Stimulated activated CD4-positive, alpha-beta T cell treated with anti-CD3 and anti-CD28 coated beads, TNF-alpha, amount 100 ng/mL, for 4 hours (primary cell): ENCODE data around the gene CD46.
A peak's percentile ranks its signal among the peaks of the same experiment; 100 is the strongest.
"Not testable (repeated sequence)": the region's sequence is repeated elsewhere in the genome, so short reads cannot be mapped to it uniquely, and the experiment has no call there.

Experiments
- DNase-seq, 3 experiments: peaks; one replicate each; pipeline ENCODE4 v3.0.0-alpha.2; 2020; ENCODE audit warnings: low read depth in 3 of 3

CD46 gene

DNA sequence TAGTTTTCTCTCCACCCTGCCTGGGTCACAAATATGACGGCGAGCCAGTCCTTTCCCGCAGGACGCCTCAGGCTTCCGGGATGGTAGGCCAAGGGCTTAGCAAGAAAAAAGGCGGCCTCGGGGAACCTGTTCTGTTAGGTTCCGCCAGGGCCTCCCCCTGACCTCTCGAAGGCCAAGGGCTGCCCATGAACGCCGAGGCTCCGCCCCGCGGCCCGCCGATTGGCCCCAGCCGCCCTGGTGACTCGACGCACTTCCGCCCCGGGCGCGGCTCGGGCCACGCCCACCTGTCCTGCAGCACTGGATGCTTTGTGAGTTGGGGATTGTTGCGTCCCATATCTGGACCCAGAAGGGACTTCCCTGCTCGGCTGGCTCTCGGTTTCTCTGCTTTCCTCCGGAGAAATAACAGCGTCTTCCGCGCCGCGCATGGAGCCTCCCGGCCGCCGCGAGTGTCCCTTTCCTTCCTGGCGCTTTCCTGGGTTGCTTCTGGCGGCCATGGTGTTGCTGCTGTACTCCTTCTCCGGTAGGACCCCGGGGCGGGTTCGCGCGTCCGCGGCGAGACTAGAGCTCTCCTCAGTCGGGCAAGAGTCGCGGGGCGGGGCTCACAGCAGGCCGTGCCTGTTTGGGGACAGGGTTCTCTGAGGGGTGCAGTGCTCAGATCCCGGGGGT is at the start of gene CD46:
CD46 (plus strand) TSS at position 265 of the 666 bp plus-strand sequence; CDS start at position 424, 159 bp downstream.
- peak; percentile 80 to 85 (median 85) for DNase-seq

DNA sequence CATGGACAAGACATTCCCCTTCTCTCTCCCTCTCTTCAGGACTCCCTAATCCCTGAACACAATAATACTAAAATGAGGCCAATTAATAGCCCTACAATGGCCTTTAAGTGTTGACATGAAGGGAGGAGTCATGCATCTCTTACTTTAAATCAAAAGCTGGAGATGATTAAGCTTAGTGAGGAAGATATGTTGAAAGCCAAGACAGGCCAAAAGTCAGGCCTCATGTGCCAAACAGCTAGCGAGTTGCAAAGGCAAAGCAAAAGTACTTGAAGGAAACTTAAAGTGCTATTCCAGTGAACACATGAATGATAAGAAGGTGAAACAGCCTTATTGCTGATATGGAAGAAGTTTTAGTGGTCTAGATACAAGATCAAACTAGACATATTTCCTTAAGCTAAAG is 49.5 kb upstream of the CD46 start:
- DNase-seq = no peak

DNA sequence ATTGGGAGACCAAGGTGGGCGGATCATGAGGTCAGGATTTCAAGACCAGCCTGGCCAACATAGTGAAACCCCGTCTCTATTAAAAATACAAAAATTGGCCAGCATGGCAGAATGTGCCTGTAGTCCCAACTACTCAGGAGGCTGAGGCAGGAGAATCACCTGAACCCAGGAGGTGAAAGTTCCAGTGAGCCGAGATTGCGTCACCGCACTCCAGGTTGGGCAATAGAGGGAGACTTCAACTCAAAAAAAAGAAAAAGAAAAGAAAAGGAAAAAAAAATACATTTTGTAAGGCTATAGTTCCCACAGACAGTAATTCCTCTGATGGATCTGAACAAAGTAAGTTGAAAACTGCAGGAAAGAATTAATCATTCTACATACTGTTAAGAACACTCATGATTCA is 48.1 kb upstream of the CD46 start:
- DNase-seq = no peak

DNA sequence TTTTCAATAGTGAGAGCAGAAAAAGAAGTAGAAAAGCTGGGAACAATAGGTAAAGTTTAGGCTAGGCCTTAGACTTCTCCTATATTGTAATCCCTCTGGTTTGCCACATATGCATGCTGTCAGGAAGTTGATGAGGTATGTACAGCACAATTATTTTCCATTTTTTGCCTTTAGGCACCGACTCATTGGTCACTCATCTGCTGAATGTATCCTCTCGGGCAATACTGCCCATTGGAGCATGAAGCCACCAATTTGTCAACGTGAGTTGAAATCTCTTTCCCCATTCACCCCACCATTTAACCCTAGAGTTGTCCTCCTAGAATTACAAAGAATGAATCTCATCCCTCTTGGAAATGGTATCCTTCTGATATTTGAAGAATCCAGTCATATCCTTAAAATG is 43.9 kb upstream of the CD46 start:
- DNase-seq = not testable (repeated sequence)

DNA sequence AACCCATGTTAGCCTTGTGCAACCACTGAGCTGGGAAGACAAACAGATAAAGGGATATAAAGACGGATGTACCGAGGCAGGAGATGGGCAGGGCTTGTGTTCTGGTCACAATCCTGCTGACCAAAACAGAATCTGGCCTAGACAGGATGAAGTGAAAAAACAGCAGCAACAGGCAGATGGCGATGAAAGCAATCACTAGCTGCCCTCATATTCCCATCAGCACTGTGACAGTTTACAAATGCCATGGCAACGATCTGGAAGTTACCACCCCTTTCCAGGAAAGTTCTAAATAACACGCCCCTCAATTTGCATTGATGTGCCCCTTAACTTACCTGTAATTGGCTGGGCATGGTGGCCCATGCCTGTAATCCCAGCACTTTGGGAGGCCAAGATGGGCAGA is 40.6 kb upstream of the CD46 start:
- DNase-seq = no peak

DNA sequence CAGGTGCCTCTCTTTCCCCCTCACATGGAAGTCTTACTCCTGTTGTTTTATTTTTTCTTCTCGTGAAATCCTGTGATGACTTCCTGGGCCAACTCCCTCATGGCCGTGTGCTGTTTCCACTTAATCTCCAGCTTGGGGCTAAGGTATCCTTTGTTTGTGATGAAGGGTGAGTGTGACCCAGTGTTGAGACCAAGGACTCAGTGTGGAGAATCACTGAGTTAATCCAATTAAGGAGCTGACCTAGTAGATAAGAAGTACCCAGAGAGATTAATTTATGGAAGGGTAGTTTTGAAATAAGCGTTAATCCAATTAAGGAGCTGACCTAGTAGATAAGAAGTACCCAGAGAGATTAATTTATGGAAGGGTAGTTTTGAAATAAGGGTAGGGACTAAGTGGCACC is 39.2 kb upstream of the CD46 start:
- DNase-seq = not testable (repeated sequence)

DNA sequence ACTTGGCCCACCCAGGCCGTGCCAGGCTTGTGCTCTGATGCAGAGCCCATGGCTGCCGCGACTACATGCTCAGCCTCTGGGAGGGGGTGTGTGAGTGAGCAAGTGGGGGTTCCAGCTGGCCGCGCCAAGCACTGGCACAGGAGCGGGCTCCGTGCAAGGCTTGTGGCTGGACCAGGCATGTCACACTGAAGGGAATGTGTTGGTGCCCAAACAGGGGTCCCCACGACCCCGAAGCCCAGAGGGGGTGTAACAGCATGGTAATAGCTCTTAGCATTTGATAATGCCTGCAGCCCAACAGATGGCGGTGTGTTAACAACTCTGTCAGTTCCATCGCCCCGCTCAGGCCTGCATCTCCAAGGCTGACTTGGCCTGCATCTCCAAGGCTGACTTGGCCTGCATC is 38.3 kb upstream of the CD46 start:
- no peak for DNase-seq

DNA sequence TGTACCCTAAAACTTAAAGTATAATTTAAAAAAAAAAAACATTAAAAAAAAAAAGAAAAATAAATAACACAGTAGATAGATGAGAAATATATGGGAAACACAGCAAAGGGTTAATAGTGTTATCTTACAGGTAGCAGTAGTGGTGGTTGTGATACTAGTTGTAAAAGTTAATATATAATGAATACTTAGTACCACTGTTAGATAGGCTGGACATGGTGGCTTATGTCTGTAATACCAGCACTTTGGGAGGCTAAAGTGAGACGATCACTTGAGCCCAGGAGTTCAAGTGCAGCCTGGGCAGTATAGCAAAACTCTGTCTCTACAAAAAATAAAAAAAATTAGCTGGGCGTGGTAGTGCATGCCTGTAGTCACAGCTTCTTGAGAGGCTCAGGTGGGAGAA is 32.6 kb upstream of the CD46 start:
- no peak for DNase-seq

DNA sequence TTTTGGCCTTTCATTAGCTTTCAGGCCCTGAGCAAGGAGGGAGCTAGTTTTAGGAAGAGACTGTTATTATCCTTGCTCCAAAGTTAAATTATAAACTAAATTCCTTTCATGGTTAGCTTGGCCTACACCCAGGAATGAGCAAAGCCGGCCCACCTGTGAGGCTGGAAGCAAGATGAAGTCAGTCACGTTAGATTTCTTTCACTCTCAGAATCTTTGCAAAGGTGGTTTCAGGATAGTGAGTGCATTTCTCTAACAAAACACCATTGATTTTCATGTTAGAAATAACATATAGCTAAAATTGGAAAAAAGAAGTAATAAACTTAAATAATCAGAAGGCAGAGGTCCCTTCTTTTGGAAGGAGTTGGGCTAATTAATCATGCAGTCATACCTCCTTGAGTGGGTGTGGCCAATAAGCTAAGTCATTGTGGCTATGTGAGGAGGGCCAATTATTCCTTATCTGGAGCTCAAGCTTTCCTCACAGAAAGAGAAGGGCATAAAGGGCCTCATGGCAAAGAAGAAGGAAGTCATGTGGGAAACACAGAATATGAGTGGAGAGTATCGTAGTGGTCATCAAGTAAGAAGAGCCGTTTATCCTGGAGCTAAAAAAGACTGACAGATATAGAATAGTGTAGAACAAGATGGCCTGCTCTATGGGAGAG is 23.5 kb upstream of the CD46 start:
- not testable (repeated sequence) for DNase-seq

DNA sequence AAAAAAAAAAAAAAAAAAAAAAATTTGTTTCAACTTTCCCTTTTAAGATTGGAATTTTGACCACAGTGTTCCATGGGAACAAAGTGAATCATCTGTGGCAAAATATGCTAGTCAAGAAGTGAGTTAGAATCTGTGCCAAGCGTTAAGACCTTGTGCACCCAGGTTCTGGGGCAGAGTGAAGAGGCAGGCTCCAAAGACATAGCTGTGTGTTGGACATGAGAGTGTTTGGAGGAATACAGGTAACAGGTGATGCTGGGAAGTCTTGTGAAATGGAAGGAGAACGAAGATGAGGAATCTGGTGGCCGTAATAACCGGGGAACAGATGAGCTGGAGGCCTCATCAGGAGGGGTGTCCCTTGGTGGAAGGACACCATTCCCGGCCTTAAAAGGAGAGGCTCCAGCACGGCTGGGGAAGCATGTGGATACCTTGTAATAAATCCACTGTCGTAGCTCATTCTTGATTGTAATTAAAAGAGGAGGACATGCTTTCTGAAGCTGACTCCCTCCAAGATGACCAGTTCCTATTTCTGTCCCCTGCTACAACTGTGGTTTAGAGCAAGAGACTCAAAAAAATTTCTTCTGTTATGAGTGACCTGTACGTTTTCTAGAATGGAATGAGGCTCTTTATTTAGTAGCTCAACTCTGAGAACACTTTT is 14.2 kb upstream of the CD46 start:
- DNase-seq = not testable (repeated sequence)

DNA sequence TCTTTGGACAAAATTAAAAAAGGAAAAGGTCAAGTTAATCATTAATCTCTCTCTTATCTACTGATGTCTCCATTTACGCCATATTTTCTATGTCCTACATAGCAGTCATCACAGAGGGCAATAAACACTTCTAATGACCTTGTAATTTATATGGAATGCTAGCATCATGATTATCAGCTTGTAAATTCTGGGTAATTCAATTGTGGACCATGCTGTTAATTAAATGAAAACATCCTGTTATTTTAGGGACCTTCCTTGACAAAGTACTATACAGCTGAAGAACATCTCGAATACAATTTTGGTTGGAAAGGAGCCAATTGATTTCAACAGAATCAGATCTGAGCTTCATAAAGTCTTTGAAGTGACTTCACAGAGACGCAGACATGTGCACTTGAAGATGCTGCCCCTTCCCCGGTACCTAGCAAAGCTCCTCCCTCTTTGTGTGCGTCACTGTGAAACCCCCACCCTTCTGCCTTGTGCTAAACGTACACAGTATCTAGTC is 13.6 kb upstream of the CD46 start:
- not testable (repeated sequence) for DNase-seq

DNA sequence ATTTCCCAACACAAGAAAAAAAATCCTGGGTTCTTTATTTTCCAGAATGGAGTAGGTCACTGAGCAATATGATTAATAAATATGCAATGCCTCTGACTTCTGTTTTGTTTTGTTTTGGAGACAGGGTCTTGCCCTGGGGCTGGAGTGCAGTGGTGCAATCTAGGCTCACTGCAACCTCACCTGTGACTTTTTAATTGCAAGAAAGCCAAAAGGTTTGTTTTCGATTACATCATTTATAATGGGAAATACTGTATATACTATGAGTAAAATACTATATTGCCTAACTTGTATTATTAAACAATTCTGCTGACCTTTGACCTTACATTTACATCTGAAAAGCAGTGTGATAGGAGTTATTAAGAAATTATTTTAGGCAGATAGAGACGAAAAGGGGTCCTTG is 11.6 kb upstream of the CD46 start:
- no peak for DNase-seq

DNA sequence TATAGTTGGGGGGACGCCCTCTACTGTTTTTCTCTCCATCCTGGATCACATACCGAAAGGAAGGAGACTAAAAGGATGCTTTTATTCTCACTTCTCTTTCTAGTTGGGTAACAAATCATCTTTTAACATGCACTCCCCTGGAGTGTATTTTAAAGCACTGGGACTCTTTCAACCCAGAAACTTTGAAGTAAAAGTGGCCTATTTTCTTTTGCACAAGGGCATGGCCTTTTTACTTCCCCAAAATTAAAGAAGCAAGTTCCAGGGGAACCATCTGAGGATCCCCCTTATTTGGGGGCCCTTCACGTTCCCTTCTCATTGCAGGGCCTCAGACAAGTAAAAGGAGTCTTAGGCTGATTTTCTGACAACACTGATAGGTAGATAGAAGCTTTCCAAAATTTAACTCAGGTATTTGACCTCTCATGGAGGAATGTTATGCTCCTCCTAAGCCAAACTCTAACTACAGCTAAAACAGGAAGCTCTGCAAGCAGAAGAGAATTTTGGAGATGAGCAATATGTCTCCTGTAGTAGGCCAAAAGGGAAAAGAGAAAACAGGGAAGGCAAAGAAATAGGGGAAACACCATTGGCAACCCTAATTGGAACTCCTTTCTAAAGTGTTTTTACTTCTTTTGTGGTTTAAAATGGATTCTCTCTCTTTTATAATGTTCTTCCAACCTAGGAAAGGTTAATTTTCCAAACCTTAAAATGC is 8.9 kb upstream of the CD46 start:
- DNase-seq = no peak

DNA sequence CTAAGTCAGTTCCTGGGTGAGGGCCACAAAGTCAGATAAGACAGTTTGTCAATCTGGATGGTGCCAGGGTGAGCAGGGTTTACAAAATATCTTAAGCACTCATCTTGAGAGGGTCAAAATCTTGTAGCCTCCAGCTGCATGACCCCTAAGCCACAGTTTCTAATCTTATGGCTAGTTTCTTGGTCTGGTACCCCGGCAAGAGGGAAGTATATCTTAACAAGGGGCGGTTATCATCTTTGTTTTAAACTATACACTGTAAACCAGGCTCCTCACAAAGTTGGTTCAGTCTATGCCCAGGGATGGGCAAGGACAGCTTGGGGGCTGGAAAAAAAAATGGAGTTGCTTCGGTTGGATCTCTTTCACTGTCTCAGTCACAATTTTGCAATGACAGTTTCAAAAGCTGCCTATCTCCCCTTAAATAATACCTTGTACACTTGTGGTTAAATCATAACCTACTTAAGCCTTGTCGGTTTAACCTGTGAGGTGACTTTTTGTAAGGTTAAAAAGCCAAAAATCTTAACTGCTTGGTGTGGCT is 7.8 kb upstream of the CD46 start:
- no peak for DNase-seq

DNA sequence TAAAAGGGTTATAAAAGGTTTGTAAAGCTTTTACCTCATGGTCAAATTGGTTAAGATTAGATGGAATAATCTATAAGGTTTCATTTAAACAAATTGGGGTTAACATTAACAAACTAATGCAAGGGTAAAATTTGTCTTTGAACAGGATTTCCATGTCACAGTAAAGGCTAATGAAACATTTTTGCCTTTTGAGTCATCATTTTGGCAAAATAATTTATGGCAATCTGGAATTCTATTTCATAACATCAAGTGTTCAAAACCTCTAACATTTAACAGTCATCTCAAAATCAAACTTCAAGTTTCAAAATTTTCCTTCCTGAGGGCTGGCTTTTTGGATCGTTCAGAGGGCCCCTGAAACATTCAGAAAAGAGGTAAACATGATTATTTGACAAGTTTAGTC is 6.6 kb upstream of the CD46 start:
- no peak for DNase-seq

DNA sequence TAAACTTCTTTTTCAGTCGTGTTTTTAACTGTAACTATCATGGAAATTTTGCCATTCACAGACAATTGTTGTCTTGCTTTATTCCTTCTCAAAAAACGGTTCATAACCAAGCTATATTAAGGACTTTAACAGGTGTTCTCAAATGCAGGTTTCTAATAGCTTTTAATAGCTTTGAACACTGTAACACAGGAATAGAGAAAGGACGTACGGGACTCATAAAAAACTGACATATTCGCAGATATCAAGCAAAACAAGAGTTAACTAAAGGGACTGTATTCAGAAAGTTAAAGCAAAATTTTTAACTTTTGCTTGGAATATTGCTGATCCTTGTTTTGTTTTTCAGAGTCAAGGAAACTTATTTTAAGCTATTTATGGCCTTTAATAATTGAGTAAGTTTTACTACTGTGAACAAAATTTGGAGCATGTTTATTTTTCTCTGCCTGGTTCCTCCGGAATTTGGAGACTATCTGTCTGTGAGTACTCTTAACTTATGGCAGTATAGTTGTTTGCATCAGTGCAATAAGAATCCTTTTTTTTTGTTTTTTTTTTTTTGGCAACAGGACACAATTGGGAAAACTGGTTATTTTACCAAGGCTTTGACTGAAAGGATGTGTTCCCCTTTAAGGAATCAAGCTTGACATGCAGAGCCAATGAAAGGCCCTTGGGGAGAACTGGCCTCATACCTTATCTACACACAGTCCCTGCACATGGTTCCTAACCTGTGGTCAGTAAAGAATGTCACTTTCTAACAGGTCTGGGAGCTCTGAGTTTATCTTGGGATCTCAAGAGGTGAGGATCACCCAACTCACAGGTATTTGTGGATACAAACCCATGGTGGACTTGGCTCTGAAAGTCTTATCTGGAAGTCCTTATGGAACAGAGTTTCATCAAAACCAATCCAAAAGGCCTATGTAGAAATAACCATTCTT is 5.8 kb upstream of the CD46 start:
- no peak for DNase-seq

DNA sequence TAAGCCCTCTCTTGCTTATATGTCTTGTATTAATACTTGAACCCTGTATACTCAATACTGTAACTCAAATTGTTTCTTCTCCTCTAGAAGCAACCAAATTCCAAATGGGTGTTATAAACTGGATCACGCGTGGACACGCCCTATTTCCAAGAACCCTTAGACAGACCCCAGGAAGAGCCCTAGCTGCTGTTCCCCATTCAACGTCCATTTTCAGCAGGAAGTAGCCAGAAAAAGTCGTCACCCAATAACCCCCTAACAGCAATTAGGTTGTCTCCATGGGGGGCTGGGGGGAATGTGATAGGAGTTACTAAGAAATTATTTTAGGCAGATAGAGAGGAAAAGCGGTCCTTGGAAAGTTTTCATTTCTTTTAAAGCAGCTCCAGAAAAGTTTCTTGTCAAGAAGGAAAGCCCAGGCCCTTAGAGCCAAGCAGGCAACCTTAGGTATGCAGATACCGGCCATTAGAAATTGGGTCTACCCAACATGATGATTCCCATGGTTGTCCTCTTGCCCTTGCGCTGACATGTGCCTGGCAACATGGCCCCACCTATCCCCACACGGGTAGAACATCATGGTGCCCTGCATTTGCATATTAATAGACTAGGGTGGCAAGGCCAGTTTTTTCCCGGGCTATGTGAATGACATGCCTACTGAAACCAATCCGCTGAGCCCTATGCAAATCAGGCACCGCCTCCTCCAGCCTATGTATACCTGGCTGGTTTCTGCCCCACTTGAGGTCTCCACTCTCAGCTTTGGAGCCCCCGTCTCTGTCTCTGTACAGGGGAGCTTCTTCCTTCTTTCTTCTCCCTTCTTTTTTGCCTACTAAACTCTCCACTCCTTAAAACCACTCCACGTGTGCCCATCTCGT is 4.0 kb upstream of the CD46 start:
- DNase-seq = no peak

DNA sequence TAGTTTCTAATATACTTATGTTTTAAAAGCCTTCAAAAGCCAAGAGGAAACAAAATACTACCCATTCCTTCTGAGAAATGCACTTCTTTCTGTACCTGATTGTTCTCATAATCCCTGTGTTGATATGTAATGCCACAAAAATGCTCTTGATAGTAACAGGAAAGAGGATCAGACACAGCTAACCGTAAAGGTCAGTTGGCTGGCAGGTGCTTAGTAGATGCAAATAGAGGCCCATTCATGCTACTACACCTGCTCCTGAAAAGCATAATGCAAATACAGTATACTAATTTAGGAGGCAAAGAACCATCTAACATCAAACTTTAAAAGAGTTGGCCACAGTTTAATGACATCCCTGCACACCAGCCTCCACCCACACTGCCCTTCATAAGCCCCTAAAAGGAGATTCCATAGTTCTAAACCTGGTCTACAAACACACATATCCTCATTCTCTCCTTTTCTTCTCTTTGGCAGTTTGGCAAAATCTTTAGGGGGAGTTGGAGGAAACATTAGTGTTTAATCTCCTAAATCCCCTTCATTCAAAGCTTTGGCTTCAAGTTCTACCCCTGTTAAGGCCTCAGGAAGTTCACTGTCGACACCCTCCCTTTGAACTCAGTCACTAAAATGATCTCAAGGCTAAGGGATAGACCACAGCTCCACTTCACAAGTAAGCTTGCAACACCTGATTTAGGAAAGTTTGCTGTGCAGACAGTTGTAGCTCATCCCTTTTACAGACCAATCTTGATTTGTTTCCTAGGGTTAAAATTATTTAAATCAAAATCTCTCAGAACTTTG is 2.9 kb upstream of the CD46 start:
- no peak for DNase-seq

DNA sequence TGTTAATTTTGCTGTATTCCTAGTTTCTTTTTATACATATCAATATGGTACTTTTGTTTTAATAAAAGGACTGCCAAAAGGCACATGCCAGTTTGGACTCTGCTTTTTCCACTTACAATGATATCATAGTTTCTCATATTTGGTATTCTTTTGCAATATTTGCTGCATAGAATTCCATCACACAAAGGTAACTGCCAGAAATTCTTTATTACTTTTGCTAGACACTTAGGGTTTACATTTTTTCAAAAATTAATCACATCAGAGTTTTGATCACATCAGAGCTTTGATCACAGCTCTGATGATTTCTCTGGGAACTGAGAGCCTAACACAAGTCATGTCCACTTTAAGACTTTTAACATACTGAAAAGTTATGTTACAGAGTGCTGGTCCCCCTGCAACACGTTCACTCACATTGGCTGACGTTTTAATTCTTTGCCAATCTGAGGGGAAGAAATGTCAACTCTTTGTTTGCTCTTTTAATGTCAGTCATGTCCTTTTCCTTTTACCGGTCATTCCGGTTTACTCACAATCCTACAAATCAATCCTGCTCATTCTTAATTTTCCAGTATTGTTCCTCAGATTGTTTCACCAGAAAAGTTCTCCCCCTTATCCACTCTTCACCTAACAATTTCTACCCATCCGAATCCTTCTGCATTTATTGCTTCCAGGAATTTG is 1.1 kb upstream of the CD46 start:
- DNase-seq = no peak
